ENCODE data around the gene SIX5. TPM values are rescaled to one million over a fixed set of nuclear protein-coding genes. Genes with fewer than 3 reads are reported as not detected.
A peak's percentile ranks its signal among the peaks of the same experiment; 100 is the strongest.

The SIX5 gene
- total RNA-seq, 1 experiment from 2014 or later = 23.6 TPM

GRCh38 chr19:45793178-45793564, 24.1 kb upstream of the SIX5 start:
- peaks cover 6% of the 10 kb centered on the region for H3K4me1 ChIP-seq (ENCODE audit: insufficient read depth, low read length, poor library complexity, severe bottlenecking)
- TF ChIP-seq EZH2 (IDR thresholded peaks at IDR 0.05; ENCODE audit: borderline replicate concordance, low read depth, low read length, poor library complexity, severe bottlenecking) = no peak
- TF ChIP-seq CTCF (conservative IDR thresholded peaks at IDR 0.05; ENCODE audit: low read depth, low read length) = no peak
- H3K4me3 ChIP-seq (ENCODE audit: low read depth, low read length, poor library complexity, severe bottlenecking) = no peak overlapping the region
- H3K27me3 ChIP-seq (replicated peaks; ENCODE audit: insufficient read depth, low read depth, low read length, poor library complexity) = no peaks in the 10 kb centered on the region
- no peak overlapping the region for H3K27ac ChIP-seq (ENCODE audit: low read depth, low read length, poor library complexity, severe bottlenecking)
- peaks cover 25% of the 10 kb centered on the region for H3K36me3 ChIP-seq (ENCODE audit: insufficient read depth, low read length, poor library complexity, severe bottlenecking)
- H3K9me3 ChIP-seq (ENCODE audit: low read depth, low read length, poor library complexity, severe bottlenecking) = no peaks in the 10 kb centered on the region
- no peak for DNase-seq (ENCODE audit: low spot score)
- intact Hi-C loops (cut with micrococcal nuclease; ENCODE audit: unreplicated experiment) = no loop called here
- ChIA-PET POLR2A (ENCODE audit: low non-redundant PET) (interaction anchor here (0.7 kb wide), 1 partner anchor 14 kb away, joined by 6 read pairs; no protein-coding TSS in a partner anchor), CTCF (interaction anchor here (0.7 to 1.4 kb wide), 2 partner anchors 24 kb away, joined by 3 to 17 read pairs; no protein-coding TSS in a partner anchor)
- no TSS peak for BruUV-seq (replicated peaks)

- no TSS peak for BruUV-seq (replicated peaks)
- Histone ChIP-seq H3K36me3 (ENCODE audit: insufficient read depth, low read length, poor library complexity, severe bottlenecking) (peaks cover 28% of the 10 kb centered on the region), H3K4me3 (ENCODE audit: low read depth, low read length, poor library complexity, severe bottlenecking) (peak within 1 kb of the TSS; percentile 97), H3K27me3 (replicated peaks; ENCODE audit: insufficient read depth, low read depth, low read length, poor library complexity) (no peaks in the 10 kb centered on the region), H3K9me3 (ENCODE audit: low read depth, low read length, poor library complexity, severe bottlenecking) (no peaks in the 10 kb centered on the region), H3K4me1 (ENCODE audit: insufficient read depth, low read length, poor library complexity, severe bottlenecking) (peaks cover 6% of the 10 kb centered on the region), H3K27ac (ENCODE audit: low read depth, low read length, poor library complexity, severe bottlenecking) (peak within 1 kb of the TSS; percentile 88)
- ChIA-PET CTCF (interaction anchor here (0.7 to 1.4 kb wide), 2 partner anchors 24 to 25 kb away, joined by 3 to 17 read pairs; no protein-coding TSS in a partner anchor), POLR2A (ENCODE audit: low non-redundant PET) (interaction anchor here (0.7 kb wide), 1 partner anchor 14 kb away, joined by 6 read pairs; no protein-coding TSS in a partner anchor)
- TF ChIP-seq EZH2 (IDR thresholded peaks at IDR 0.05; ENCODE audit: borderline replicate concordance, low read depth, low read length, poor library complexity, severe bottlenecking) (no peak), CTCF (conservative IDR thresholded peaks at IDR 0.05; ENCODE audit: low read depth, low read length) (no peak)
- intact Hi-C loops (cut with micrococcal nuclease; ENCODE audit: unreplicated experiment) = no loop called here
- peak; percentile 99 for DNase-seq (ENCODE audit: low spot score)
Observed at GRCh38 chr19:45792470-45793177, 23.6 kb upstream of the SIX5 start, which contains the start of gene DMWD. Gene DMWD, minus strand, starts transcription at chr19:45792845. Its CDS starts 89 bp downstream, at chr19:45792756.

DNA sequence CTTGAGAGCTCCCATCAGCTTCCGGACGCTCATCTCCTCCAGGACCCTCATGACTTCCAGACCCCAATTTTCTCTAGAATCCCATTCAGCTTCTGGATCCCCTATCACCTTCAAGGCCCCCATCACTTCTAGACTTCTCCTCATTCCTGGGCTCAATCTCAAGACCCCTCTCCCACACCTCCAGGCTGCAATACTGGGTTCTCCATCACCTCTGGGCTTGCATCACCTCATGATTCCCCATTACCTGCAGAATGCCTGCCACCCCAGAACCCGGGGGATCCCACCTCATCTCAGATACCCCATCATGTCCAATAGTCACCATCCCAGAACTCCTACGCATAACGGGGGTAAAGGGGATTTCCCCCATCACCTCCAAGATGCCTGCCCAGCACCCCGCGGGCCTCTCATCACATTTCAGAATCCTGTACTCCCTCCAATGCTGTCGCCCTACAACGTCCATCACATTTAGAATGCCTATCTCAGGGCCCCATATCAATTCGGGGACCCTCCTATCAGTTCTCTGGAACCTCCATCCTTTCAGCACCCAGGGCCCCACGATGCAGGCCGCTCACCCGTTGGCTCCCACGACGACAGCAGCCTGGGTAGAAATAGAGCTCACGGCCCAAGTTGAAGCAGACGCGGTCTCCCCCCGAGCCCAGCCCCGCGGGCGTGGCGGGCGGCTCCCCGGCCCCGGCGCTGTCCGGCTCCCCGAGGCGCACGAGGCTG, 22.9 kb upstream of the SIX5 start:
- Histone ChIP-seq H3K36me3 (ENCODE audit: insufficient read depth, low read length, poor library complexity, severe bottlenecking) (peaks cover 32% of the 10 kb centered on the region), H3K4me1 (ENCODE audit: insufficient read depth, low read length, poor library complexity, severe bottlenecking) (peaks cover 6% of the 10 kb centered on the region), H3K4me3 (ENCODE audit: low read depth, low read length, poor library complexity, severe bottlenecking) (peak overlapping the region; percentile 97), H3K27me3 (replicated peaks; ENCODE audit: insufficient read depth, low read depth, low read length, poor library complexity) (no peaks in the 10 kb centered on the region), H3K27ac (ENCODE audit: low read depth, low read length, poor library complexity, severe bottlenecking) (peak overlapping the region; percentile 88), H3K9me3 (ENCODE audit: low read depth, low read length, poor library complexity, severe bottlenecking) (no peaks in the 10 kb centered on the region)
- ChIA-PET POLR2A (ENCODE audit: low non-redundant PET) (no interaction called here), CTCF (no interaction called here)
- no peak for DNase-seq (ENCODE audit: low spot score)
- intact Hi-C loops (cut with micrococcal nuclease; ENCODE audit: unreplicated experiment) = no loop called here
- no peak for TF ChIP-seq EZH2 (IDR thresholded peaks at IDR 0.05; ENCODE audit: borderline replicate concordance, low read depth, low read length, poor library complexity, severe bottlenecking)
- TF ChIP-seq CTCF (conservative IDR thresholded peaks at IDR 0.05; ENCODE audit: low read depth, low read length) = no peak
- BruUV-seq (replicated peaks) = no TSS peak

Data from A673 (cell line).